TTC549 (cell line): ENCODE measurements around the gene ANKMY1.

Experiments used
- FAIRE-seq: peaks from 2 replicates; lab custom pipeline; 2012; peaks lifted over from hg19 to GRCh38; lab: Jason Lieb, UNC

The ANKMY1 gene

GRCh38 chr2:240445961-240446663 lies 111.7 kb downstream of the ANKMY1 start:
- no peak for FAIRE-seq

DNA sequence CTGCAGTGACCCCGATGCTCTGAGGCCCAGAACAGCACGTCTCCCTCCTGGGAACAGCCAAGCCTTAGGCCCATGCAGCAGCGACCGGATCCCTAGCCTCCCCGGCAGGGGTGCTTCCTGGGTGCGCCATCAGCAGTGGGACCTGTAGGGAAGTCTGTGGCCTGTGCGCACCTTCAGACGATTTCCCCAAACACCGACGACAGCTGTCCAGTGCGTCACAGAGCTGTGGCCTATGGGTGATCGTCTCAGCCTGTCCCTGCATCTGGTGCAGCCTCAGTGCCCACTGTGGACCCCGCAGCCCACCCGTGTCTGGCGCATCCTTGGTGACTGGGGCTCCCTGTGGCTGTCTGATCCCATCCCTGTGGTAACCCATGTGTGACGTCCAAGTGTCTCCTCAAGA lies 113.3 kb downstream of the ANKMY1 start:
- no peak for FAIRE-seq

DNA sequence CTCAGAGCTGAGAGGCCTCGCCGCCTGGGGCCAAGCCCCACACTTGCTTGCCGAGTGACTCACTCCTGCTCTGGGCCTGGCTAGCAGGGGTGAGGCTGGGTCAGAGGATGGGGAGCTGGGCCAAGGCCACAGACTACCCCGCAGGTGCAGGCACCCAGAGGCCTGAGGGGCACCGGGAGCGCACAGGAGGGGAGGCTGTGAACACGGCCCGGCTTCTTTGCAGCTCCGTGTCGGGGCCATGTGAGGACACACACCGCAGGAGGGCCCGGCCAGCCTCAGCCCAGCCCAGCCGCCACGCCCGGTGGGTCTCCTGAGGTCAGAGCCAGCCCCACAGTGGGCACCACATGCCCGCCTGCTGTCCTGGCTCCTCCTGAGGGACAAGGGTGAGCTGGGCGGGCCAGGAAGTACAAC lies 113.9 kb downstream of the ANKMY1 start:
- no peak for FAIRE-seq

GRCh38 chr2:240442891-240443715 lies 114.7 kb downstream of the ANKMY1 start:
- no peak for FAIRE-seq

DNA sequence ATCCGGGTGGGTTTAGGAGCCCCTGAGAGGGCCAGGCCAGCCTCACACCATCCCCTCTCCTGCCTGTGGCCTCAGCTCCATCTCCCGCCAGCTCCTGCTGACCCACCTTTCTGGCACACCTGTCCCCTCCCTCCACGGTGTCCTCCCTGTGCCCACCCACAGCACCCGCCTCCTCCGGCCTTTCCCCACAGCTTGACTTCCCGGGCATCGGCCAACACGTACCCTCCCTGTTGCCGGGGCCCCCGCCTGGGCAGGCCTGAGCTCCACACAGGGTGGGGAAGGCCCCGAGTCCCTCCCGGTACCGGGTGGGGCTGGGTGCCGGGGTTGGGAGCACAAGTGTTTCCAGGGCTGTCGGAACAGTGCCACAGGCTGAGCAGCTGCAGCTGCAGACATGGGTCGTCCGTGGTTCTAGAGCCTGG lies 115.8 kb downstream of the ANKMY1 start:
- no peak for FAIRE-seq

- no peak for FAIRE-seq
These were observed 116.3 kb downstream of the ANKMY1 start for GRCh38 chr2:240441326-240441992.

DNA sequence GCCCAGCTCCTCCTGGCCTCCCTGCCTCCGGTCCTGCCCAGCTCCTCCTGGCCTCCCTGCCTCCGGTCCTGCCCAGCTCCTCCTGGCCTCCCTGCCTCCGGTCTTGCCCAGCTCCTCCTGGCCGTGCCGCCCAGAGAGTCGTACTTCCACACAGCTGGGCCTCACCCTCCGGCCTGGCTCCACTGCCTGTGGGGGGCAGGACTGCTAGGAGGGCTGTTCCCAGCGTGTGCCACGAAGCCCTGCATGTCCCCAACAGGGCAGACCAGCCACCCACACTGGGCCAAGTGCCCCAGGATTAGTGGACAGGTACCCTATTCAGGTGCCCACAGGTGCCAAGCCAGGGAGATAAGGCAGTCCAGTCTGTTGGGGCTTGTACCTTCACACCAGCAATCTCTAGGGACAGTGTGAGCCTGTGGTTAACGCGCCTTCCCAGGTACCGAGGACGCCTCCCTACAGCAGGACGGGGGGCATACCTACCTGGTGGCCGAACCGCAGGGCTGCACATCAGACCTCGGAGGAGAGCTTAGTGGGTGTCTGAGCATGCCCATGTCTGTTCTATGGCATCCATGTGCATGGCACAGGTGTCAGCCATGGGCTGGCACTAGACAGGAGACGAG lies 117.0 kb downstream of the ANKMY1 start:
- FAIRE-seq = no peak

- no peak for FAIRE-seq
These were observed 117.5 kb downstream of the ANKMY1 start for GRCh38 chr2:240440251-240440650.

DNA sequence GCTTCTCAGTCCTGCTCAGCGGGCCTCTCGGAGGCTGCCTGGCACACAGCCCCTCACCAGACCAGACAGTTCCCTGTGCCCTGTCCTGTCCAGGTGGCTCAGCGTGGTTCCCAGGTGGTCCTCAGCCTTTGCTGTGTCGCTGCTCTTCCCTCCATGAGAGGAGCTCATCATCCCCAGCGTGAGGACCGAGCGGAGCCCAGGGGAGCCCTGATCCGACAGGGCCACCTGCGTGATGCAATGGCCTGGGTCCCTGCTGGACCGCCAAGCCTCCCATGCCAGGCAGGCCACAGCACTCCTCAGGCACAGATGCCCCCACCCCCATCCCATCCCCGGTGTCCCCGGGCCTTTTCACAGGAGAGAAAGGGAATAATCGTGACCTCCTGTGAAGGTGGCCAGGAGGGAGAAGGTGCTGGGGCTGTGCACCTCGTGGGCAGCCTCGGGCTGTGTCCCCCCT lies 118.1 kb downstream of the ANKMY1 start:
- FAIRE-seq = no peak

DNA sequence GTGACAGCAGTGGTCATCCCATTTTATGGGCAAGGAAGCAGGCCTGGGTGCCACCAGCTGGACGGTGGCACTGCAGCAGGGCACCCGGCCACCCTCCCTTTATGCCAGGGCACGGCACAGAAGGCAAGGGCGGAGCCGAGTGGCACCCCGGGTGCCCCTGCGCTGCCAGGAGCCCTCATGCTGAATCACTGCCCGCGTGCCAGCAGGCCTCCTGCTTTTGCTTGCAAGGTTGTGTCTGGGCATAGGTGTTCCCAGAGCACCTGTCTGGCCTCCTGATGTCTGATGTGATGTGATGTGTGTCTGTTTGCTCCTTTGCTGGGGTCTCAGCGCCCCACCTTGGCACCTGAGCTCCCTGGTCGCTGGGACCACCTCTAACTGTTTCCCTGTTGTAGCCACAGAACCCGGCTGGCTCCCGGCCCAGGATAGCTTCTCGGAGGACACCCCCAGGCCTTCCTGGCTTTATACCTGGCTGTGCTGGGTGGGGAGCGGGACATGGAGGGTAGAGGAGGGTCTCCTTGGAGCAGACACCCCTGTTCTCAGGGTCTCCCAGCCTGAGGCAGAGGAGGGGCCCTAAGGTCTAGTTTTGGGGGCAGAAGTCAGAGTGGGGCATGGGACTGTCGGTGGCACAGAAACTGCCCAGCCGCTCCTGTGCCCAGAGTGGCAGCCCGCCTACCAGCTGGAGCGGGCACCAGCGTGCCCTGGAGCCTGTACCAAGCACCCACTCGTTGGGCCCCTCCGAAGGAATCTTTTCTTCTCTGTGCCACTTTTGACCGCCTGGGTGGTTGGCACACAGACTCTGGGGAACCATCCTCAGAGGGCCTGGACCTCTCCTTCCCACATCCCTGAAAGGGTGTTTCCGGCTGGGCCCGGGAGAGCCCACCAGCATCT lies 118.7 kb downstream of the ANKMY1 start:
- FAIRE-seq = no peak

- no peak for FAIRE-seq
These were observed 119.7 kb downstream of the ANKMY1 start for GRCh38 chr2:240437861-240438809.

GRCh38 chr2:240437551-240437860 lies 120.3 kb downstream of the ANKMY1 start:
- no peak for FAIRE-seq

GRCh38 chr2:240436683-240437550 lies 120.9 kb downstream of the ANKMY1 start:
- FAIRE-seq = no peak

DNA sequence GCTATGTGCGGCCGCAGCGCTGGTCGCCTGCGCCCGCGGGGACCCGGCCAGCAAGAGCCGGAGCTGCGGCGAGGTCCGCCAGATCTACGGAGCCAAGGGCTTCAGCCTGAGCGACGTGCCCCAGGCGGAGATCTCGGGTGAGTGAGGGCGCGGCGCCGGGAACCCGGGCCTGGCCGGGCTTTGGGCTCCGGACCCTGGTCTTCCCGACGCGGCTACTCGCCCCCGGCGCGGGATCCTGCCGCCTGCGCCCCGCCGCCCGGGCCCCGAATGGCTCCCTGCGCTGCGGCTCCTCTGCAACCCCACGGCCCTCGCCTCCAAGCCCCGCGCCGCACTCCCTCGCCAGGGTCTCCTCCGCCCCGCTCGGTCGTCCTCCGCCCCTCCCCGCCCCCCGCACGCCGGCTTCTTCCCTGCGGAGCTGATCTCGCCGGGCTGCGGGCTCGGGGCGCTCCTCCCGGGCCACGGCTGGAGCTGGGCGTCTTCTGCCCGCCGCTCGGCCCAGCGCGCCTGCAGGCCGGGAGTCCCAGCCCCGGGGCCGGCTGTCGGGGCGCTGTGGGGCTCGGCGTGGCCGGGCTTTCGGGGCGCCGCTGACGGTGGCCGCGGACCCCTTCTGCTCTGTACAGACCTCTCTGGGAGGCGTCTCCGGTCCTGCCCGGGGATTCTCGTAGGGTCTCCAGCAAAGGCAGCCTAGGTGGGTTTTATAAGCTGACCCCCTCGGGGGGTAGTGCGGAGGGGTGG lies 121.7 kb downstream of the ANKMY1 start:
- no peak for FAIRE-seq

GRCh38 chr2:240435457-240435947 lies 122.3 kb downstream of the ANKMY1 start, which contains the start of gene GPC1:
Gene GPC1 (plus strand): TSS chr2:240435663. CDS start chr2:240435919, 256 bp downstream.
- no peak for FAIRE-seq

- FAIRE-seq = no peak
These were observed 122.9 kb downstream of the ANKMY1 start for GRCh38 chr2:240434728-240435456.

DNA sequence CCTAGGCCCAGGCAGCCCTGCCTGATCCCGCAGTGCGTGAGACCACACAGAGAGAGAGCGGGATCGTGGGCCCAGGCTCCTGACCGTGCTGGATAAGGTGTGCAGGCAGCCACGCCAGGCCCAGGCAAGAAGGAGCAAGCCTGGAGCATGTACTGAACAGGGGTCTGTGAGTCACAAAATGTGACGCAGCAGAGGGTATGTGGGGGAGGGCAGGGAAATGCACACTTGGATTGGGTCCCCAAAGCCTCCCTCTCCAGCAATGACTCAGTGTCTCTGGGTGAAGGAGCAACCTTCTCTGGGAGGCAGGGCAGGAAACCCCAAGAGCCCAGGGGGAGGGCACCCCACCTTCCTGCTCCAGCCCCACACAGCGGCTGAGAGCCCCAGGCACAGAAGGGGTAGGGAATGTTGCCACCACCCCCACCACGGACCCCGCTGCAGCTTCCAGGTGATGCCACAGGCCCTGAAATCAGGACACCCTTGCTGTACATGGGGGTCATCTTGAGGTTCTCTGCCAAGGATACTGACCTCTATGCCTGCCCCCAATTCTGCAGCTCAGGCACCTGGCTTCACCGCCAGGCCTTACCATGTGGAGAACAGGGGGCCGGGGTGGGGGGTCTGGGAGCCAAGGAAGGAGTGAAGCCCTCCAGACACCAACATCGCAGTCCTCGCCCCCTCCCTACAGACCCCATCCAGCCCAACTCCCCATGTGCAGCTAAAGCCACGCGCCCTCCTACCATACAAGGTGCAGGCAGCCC lies 123.6 kb downstream of the ANKMY1 start:
- FAIRE-seq = no peak
